OCI-LY1 (cell line): Measurements from ENCODE around the gene NFE2L1.

Experiments
- H2AFZ ChIP-seq: fragments of 200-600 bp; sonication (generic), shearing (Covaris generic); 2 replicates; pipeline ENCODE4 v1.6.0; 2014; ENCODE audit warnings: antibody characterized with exemption, mild to moderate bottlenecking, low read length
- H3F3A ChIP-seq: fragments of 200-600 bp; sonication (generic), shearing (Covaris generic); 2 replicates; pipeline ENCODE4 v1.6.0; 2014; ENCODE audit warnings: mild to moderate bottlenecking, antibody characterized with exemption, low read length, moderate library complexity; ENCODE audit not compliant: insufficient read depth
- H3K27ac ChIP-seq: fragments of 200-600 bp; sonication (generic); 2 replicates; pipeline ENCODE4 v1.5.1; 2014; ENCODE audit warnings: low read length, mixed run types, mild to moderate bottlenecking, low read depth; ENCODE audit not compliant: poor library complexity, severe bottlenecking
- H3K27me3 ChIP-seq: fragments of 200-600 bp; sonication (generic); 2 replicates; pipeline ENCODE4 v1.6.0; 2014; ENCODE audit warnings: antibody characterized with exemption, mild to moderate bottlenecking, low read length, moderate library complexity; ENCODE audit not compliant: insufficient read depth
- H3K36me3 ChIP-seq: fragments of 200-600 bp; sonication (generic); 2 replicates; pipeline ENCODE4 v1.6.1; 2014; ENCODE audit warnings: mild to moderate bottlenecking, antibody characterized with exemption, low read length, moderate library complexity, mixed read lengths; ENCODE audit not compliant: insufficient read depth
- H3K4me1 ChIP-seq: fragments of 200-600 bp; sonication (generic); 2 replicates; pipeline ENCODE4 v1.5.1; 2014; ENCODE audit warnings: mild to moderate bottlenecking, low read length, moderate library complexity; ENCODE audit not compliant: insufficient read depth, severe bottlenecking
- H3K4me2 ChIP-seq: fragments of 200-600 bp; sonication (generic), shearing (Covaris generic); 2 replicates; pipeline ENCODE4 v1.6.1; 2014; ENCODE audit warnings: low read length
- H3K4me3 ChIP-seq: fragments of 200-600 bp; sonication (generic); 2 replicates; pipeline ENCODE4 v1.5.1; 2014; ENCODE audit warnings: low read length, low read depth, mild to moderate bottlenecking, mixed read lengths; ENCODE audit not compliant: poor library complexity, severe bottlenecking
- H3K79me2 ChIP-seq: fragments of 200-600 bp; shearing (Covaris generic); 2 replicates; pipeline ENCODE4 v1.6.1; 2016; ENCODE audit warnings: mixed run types, low read length, mixed read lengths; ENCODE audit not compliant: insufficient read depth
- H3K9ac ChIP-seq: fragments of 200-600 bp; sonication (generic), shearing (Covaris generic); 2 replicates; pipeline ENCODE4 v1.6.1; 2014; ENCODE audit warnings: mild to moderate bottlenecking, low read length, mixed read lengths
- H3K9me2 ChIP-seq: fragments of 200-600 bp; sonication (generic), shearing (Covaris generic); 2 replicates; pipeline ENCODE4 v1.6.1; 2014; ENCODE audit warnings: low read depth, mild to moderate bottlenecking, low read length, mixed read lengths
- H3K9me3 ChIP-seq: fragments of 200-600 bp; shearing (Covaris generic); 2 replicates; pipeline ENCODE4 v1.6.1; 2014; ENCODE audit warnings: low read length, mixed read lengths
- H4K20me1 ChIP-seq: fragments of 200-600 bp; sonication (generic), shearing (Covaris generic); 2 replicates; pipeline ENCODE4 v1.6.0; 2016; ENCODE audit warnings: mild to moderate bottlenecking, low read length; ENCODE audit not compliant: insufficient read depth
- CTCF ChIP-seq: fragments of 200-600 bp; sonication (generic), shearing (Covaris generic); IDR thresholded peaks from 2 replicates; pipeline ENCODE4 v1.5.1; 2017; ENCODE audit warnings: mild to moderate bottlenecking, antibody characterized with exemption, low read length, moderate library complexity, mixed read lengths
- EZH2 ChIP-seq: fragments of 200-600 bp; sonication (generic), shearing (Covaris generic); IDR thresholded peaks from 2 replicates; pipeline ENCODE4 v1.8.0; 2017; ENCODE audit warnings: borderline replicate concordance, mixed run types, mild to moderate bottlenecking, antibody characterized with exemption, low read length, moderate library complexity, mixed read lengths

NFE2L1 gene

DNA sequence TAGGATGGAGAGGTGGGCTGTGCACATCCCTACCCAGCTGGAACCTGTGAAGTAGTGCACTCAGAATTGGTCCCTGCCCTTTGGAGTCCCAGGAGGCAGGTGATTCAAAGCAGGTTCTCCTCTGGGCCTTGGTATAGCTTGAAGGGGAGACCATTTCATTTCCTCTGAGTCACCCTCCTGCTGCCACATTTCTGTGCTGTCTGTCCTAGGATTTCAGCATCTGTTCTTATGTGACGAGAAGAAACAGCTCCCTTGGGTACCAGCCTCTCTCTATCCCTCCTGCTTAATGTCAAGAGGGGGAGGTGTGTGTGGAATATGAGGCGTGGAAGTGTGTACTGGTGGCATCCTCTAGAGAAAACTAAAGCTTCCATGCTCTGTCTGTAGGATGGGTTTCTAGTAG lies 5.0 kb upstream of the NFE2L1 start:
- no peaks in the 10 kb centered on the region for H4K20me1 ChIP-seq
- no peaks in the 10 kb centered on the region for H3K9me2 ChIP-seq
- H3K4me1 ChIP-seq, result peaks cover 13% of the 10 kb centered on the region
- H3K4me3 ChIP-seq, result no peak overlapping the region
- H3F3A ChIP-seq, result no peaks in the 10 kb centered on the region
- H3K27ac ChIP-seq, result no peak overlapping the region
- no peaks in the 10 kb centered on the region for H3K9me3 ChIP-seq
- H3K4me2 ChIP-seq, result no peak overlapping the region
- H3K79me2 ChIP-seq, result no peaks in the 10 kb centered on the region
- no peak overlapping the region for H3K9ac ChIP-seq
- TF ChIP-seq CTCF, result no peak
- no peak for TF ChIP-seq EZH2
- no peaks in the 10 kb centered on the region for H3K27me3 ChIP-seq
- no peaks in the 10 kb centered on the region for H3K36me3 ChIP-seq
- H2AFZ ChIP-seq, result no peak overlapping the region

DNA sequence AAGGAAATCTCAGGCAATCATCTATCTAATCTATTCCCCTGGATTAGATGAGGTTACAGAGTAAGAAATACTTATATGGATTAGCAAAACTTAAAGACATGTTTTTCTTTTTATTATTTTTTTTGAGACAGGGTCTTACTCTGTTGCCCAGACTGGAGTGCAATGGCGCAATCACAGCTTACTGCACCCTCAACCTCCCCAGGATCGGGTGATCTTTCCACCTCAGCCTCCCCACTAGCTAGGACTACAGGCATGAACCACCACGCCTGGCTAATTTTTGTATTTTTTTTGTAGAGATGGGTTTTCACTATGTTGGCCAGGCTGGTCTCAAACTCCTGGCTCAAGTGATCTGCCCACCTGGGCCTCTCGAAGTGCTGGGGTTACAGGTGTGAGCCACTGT lies 3.3 kb upstream of the NFE2L1 start:
- H3K9me2 ChIP-seq, result no peaks in the 10 kb centered on the region
- H3K4me1 ChIP-seq, result peaks cover 19% of the 10 kb centered on the region
- no peak overlapping the region for H3K9ac ChIP-seq
- H3K4me3 ChIP-seq, result no peak overlapping the region
- peaks cover 11% of the 10 kb centered on the region for H3K79me2 ChIP-seq
- no peak overlapping the region for H2AFZ ChIP-seq
- H3K27ac ChIP-seq, result no peak overlapping the region
- TF ChIP-seq CTCF (no peak), EZH2 (no peak)
- H4K20me1 ChIP-seq, result no peaks in the 10 kb centered on the region
- no peak overlapping the region for H3K4me2 ChIP-seq
- H3K9me3 ChIP-seq, result no peaks in the 10 kb centered on the region
- H3K36me3 ChIP-seq, result no peaks in the 10 kb centered on the region
- H3F3A ChIP-seq, result no peaks in the 10 kb centered on the region
- H3K27me3 ChIP-seq, result no peaks in the 10 kb centered on the region

DNA sequence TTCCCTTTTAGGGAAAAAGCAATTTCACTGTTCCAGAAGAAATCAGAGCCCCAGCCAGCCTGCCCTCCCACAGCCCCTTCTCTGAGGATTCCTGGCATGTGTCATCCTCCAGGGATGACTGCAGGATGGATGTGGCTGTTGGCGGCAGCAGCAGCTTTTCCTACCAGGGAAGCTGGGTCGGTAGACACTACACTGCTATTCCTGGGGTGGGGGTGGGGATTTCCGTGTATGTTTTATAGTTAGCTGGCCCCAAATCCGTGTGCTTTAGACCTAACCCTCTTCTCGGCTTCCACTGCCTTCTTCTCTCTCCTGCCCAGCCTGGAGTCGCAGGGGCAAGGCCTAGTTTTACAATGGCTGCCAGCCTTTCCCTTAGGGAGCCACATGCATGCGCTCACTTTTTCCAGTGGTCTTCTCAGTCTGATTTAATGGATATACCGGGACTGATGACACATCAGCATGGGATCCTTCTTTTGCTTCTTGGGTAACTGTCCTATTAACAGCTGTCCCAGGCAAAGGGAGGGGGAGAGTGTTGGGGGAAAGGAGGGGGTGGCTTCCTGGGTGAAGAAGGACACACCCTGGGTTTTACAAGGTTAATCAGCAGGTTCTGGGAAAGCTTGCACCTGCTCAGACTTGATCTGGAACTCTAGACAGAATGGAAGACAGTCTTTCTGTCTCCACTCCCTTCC lies 2.7 kb upstream of the NFE2L1 start:
- no peak overlapping the region for H3K4me3 ChIP-seq
- H3K4me2 ChIP-seq, result no peak overlapping the region
- H3F3A ChIP-seq, result no peaks in the 10 kb centered on the region
- TF ChIP-seq EZH2 (no peak), CTCF (no peak)
- H3K27me3 ChIP-seq, result no peaks in the 10 kb centered on the region
- H3K9me3 ChIP-seq, result no peaks in the 10 kb centered on the region
- H3K36me3 ChIP-seq, result peaks cover 2% of the 10 kb centered on the region; the same call in 1 of the 2 replicates
- H3K9me2 ChIP-seq, result no peaks in the 10 kb centered on the region
- no peak overlapping the region for H3K9ac ChIP-seq
- H2AFZ ChIP-seq, result no peak overlapping the region
- peaks cover 25% of the 10 kb centered on the region for H3K4me1 ChIP-seq
- no peaks in the 10 kb centered on the region for H4K20me1 ChIP-seq
- H3K27ac ChIP-seq, result no peak overlapping the region
- H3K79me2 ChIP-seq, result peaks cover 13% of the 10 kb centered on the region
